Cardiac fibroblast (primary cell): Measurements from ENCODE around the gene SEPTIN8.

Experiments used
- DNase-seq, 2 donors: peaks; one replicate each; pipeline versions ENCODE4 v3.0.0 to v3.0.0-alpha.2; 2010; ENCODE audit warnings: low read depth in 2 of 2
- H3K4me3 ChIP-seq, 2 donors: replicated peaks in 1 of 2; 1 replicate in 1 of 2; 2 replicates in 1 of 2; pipeline ENCODE4 v1.5.1; 2011; ENCODE audit warnings: low read depth in 2 of 2, low read length in 2 of 2, mild to moderate bottlenecking in 2 of 2, moderate library complexity in 1 of 2
- TF ChIP-seq, protein P1 (sequence below): IDR thresholded peaks from one replicate; pipeline ENCODE4 v1.5.1; 2011; ENCODE audit warnings: low read depth, mild to moderate bottlenecking, low read length, inconsistent platforms

Gene SEPTIN8

DNA sequence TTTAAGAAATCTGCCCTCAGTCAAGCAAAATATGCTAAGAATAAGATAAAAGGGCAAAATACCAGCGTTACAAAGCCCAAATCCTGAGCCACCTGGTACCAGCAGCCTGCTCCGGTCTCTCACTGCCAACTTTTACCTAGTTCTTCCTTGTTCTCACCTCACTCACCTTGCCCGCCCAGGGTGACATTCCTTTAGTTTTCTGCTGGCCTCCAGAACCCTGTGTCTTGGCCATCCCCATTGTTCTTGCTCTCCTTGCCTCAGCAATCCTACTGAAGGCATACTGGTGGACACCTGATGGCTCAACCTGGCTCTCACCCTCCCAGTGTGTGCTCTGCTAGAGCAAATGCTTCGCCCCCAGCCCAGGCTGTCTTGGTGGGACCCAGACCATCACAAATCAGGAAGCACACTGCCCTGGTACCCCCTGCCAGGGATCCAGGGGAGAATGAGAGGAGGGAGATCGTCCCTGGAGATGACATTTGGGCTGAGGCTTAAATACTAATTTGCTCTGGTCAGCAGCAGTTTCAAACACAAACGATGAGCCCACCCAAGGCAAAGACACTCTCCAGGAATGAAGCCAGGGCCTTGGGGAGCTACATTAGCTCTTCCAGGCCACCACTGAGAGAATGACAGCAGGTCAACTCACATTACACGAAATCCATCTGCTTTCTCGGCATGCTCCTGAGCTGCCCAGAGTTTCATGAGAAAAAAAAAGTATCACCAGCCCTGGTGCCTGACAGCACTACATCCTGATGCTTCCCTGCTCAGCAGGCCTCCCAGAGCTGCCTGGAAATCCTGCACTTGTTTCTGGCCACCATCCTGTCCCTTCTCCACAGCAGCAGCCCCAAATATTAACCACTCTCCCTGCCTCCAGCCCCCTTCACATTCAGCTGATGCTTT is 12.2 kb upstream of the SEPTIN8 start:
- TF ChIP-seq, protein P1, sequence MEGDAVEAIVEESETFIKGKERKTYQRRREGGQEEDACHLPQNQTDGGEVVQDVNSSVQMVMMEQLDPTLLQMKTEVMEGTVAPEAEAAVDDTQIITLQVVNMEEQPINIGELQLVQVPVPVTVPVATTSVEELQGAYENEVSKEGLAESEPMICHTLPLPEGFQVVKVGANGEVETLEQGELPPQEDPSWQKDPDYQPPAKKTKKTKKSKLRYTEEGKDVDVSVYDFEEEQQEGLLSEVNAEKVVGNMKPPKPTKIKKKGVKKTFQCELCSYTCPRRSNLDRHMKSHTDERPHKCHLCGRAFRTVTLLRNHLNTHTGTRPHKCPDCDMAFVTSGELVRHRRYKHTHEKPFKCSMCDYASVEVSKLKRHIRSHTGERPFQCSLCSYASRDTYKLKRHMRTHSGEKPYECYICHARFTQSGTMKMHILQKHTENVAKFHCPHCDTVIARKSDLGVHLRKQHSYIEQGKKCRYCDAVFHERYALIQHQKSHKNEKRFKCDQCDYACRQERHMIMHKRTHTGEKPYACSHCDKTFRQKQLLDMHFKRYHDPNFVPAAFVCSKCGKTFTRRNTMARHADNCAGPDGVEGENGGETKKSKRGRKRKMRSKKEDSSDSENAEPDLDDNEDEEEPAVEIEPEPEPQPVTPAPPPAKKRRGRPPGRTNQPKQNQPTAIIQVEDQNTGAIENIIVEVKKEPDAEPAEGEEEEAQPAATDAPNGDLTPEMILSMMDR, result no peak

DNA sequence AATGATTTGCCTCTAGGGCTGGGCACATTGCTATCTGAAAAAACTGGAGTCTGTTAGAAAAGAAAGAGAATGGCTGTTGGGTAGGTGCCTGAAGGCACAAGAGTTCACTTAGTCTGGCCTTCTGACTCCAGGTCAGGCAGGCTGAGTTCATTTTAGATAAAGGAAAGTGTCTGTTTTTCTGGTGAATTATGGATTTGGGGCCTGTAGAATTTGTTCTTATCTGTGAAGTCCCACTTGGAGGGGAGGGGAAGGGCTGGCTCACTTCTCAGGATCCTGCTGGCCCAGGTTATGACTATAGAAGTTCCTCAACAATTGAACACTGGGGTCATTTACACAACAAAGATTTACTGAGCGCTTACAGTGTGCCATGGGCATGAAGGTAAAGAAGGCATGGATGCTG is 11.5 kb upstream of the SEPTIN8 start:
- TF ChIP-seq, protein P1, result no peak
- H3K4me3 ChIP-seq, result no peak overlapping the region
- no peak for DNase-seq

More for the DNA sequence above, 12.2 kb upstream of the SEPTIN8 start:
- no peak for DNase-seq
- no peak overlapping the region for H3K4me3 ChIP-seq

DNA sequence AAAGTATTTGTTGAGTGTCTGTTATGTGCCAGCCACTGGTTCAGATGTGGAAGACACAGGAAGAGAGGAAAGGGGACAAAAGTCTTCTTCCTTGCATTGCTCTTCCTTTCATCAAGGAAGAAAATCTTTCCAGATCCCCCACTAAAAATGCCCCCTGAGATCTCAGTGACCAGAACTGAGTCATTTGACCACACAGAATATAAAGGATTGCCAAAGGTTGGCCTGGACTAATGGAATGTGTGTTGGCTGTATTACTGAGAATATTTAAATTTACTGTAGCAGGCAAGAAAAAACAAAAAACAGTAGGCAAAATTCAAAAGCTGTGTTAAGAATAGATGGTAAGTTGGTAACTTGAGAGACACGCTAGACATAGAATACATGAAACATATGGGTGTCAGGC is 10.0 kb upstream of the SEPTIN8 start:
- H3K4me3 ChIP-seq, result no peak overlapping the region
- DNase-seq, result peak in 1 of 2 donors; percentile 56
- TF ChIP-seq, protein P1, result no peak

DNA sequence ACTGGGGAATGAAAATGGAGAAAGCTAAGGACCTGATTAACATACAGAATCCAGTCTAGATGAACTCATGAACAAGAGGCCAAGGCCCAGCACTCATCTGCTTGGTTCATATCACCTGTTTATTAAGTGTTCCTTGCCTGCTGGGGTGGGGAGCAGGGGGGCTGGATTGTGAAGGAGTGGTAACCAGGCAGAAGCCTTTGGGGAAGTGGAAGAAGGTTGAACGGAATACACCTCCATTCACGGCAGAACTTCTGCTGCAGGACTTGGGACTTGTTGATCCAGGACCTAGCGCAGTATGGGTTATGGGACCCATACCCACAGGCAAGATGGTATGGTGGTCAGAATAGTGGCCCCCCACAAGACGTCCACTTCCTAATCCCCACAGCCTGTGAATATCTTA is 8.8 kb upstream of the SEPTIN8 start:
- no peak overlapping the region for H3K4me3 ChIP-seq
- DNase-seq, result no peak
- TF ChIP-seq, protein P1, result no peak

DNA sequence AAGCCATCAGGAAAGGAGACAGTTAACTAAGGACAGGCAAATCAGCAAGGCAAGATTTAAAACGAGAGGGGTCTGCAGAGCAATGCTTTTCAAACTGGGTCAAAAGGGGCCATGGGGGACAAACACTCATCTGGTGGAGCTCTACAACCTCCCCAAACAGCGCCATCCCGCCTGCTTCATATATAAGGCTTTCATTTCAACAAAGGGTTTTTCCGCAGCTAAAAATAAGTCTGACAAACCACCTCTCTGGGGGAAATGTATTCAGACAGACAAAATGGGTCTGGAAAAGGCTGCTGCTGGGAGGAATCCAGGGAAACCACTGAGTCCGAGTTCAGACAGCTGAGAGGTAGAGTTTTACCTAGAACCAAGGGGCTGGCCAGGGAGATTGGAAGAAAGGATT is 8.3 kb upstream of the SEPTIN8 start:
- TF ChIP-seq, protein P1, result peak; percentile 4
- no peak overlapping the region for H3K4me3 ChIP-seq
- peak in 1 of 2 donors; percentile 58 for DNase-seq

DNA sequence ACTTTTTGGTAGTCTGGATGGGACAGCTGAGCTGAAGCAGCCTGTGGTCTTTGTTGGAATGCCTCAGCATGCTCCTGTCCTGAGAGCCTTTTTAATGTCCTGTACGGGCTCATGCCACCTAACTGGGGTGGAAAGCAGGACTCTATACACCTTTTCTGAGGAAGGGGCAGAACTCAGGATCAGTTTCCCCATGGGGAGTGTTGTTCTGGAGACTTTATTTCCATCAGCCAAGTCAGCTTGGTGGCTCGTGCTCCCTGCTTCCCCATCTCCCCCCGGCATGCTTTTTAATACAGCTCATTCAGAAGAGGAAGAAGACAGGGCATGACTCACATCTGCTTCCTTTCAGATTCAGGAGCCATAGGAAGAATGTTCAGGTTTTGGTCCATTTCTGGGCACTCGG is 5.1 kb upstream of the SEPTIN8 start:
- TF ChIP-seq, protein P1, result no peak
- no peak overlapping the region for H3K4me3 ChIP-seq
- DNase-seq, result peak; percentile 42 to 73
